Ovary (tissue), 3 donors: ENCODE results near the gene SHMT2.

Experiments used
- CTCF ChIP-seq, 3 donors: fragments of 450-650 bp in 2 of 3; fragments of 200-600 bp in 1 of 3; IDR thresholded peaks; one replicate each; pipeline versions ENCODE4 v1.5.1 to v1.8.0; 2016 to 2022; ENCODE audit warnings: antibody characterized with exemption in 3 of 3, mild to moderate bottlenecking in 1 of 3
- POLR2A ChIP-seq: fragments of 450-650 bp; IDR thresholded peaks from one replicate; pipeline ENCODE4 v1.6.1; 2017; ENCODE audit warnings: antibody characterized with exemption, mild to moderate bottlenecking, moderate library complexity
- donor health status: DM: no; HTN: no; CAD: no.

DNA sequence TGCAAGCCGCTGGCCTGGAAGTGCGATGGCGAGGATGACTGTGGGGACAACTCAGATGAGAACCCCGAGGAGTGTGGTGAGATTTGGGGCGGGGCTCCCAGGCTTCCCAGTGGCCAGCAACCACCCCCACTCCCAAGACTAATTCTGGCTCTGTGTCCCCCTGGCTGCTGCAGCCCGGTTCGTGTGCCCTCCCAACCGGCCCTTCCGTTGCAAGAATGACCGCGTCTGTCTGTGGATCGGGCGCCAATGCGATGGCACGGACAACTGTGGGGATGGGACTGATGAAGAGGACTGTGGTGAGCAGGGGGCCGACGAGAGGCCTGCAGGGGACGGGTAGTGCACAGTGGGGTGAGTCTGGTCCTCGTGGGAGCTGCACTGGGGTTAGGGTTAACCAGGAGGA lies 25.1 kb upstream of the SHMT2 start:
- TF ChIP-seq CTCF (IDR thresholded peaks at IDR 0.05) (no peak), POLR2A (no peak)
